ENCODE results near the gene SLC25A42. TPM values are rescaled to one million over a fixed set of nuclear protein-coding genes. Genes with fewer than 3 reads are reported as not detected.
A peak's percentile ranks its signal among the peaks of the same experiment; 100 is the strongest.

The SLC25A42 gene
- total and polyA plus RNA-seq, 2 of the 4 experiments (the other 2 are of a cell fraction) = 2.0 to 9.9 TPM

- no peak overlapping the region for H3K56ac ChIP-seq (ENCODE audit: extremely low read depth, insufficient read depth, low read length)
- H2BK5ac ChIP-seq (ENCODE audit: low read depth, low read length, poor library complexity, severe bottlenecking) = no peak overlapping the region
- no peak overlapping the region for H3K23ac ChIP-seq (ENCODE audit: low read depth, low read length)
- H3K27ac ChIP-seq (ENCODE audit: insufficient read depth, low read length) = no peak overlapping the region
- ChIA-PET CTCF (interaction anchor here (1.5 kb wide), 1 partner anchor 27 kb away, joined by 12 read pairs; no protein-coding TSS in a partner anchor), POLR2A (ENCODE audit: unreplicated experiment) (no interaction called here)
- intact Hi-C loops (cut with micrococcal nuclease) = loop anchor here (1.0 to 10.0 kb wide), 2 partner anchors 28 to 178 kb away; partner anchors contain the start of genes MAU2 and SUGP1
- BruUV-seq (replicated peaks) = no TSS peak
- H4K91ac ChIP-seq (ENCODE audit: insufficient read depth, low read depth, low read length) = no peak overlapping the region
- no peak overlapping the region for H2BK120ac ChIP-seq (ENCODE audit: low read depth, low read length)
- no peak overlapping the region for H4K5ac ChIP-seq (ENCODE audit: low read depth, low read length)
- H2AFZ ChIP-seq (replicated peaks; ENCODE audit: low read length, poor library complexity) = peak overlapping the region; percentile 63
- H3K14ac ChIP-seq (replicated peaks; ENCODE audit: low read depth, low read length) = no peak overlapping the region
- H2BK15ac ChIP-seq (ENCODE audit: low read depth, low read length) = no peak overlapping the region
- no peaks in the 10 kb centered on the region for H3K9me3 ChIP-seq (ENCODE audit: control insufficient read depth, insufficient read depth, low read length)
- no CpG with 5 or more reads among the region's 7 CpGs for WGBS, 2 experiments (ENCODE audit: extremely low coverage in 2 of 2, insufficient read length in 1 of 2)
- no peak overlapping the region for H4K8ac ChIP-seq (ENCODE audit: low read depth in 2 of 2, low read length in 2 of 2)
- H3K4ac ChIP-seq (ENCODE audit: low read depth, low read length) = no peak overlapping the region
- H2AK5ac ChIP-seq (ENCODE audit: low read depth, low read length) = no peak overlapping the region
- DNase-seq (no peak), ATAC-seq (ENCODE audit: low read depth) (no peak)
- no peak overlapping the region for H3K9ac ChIP-seq (ENCODE audit: low read depth, low read length)
- H3K27me3 ChIP-seq (ENCODE audit: control insufficient read depth, insufficient read depth, low read length) = no peaks in the 10 kb centered on the region
- no peak overlapping the region for H3K4me2 ChIP-seq (ENCODE audit: low read depth, low read length)
- peaks cover 12% of the 10 kb centered on the region for H3K36me3 ChIP-seq (ENCODE audit: control insufficient read depth, insufficient read depth, low read length)
- H3K79me1 ChIP-seq (ENCODE audit: low read depth in 1 of 2, low read length in 2 of 2) = no peaks in the 10 kb centered on the region
- no peak overlapping the region for H3K18ac ChIP-seq (ENCODE audit: low read depth, low read length)
- no peaks in the 10 kb centered on the region for H4K20me1 ChIP-seq (ENCODE audit: insufficient read depth, low read length)
- H3K4me3 ChIP-seq (ENCODE audit: insufficient read depth, low read depth, low read length) = no peak overlapping the region
- TF ChIP-seq ELK1 (IDR thresholded peaks at IDR 0.05; ENCODE audit: borderline replicate concordance, low read depth, low read length) (no peak), POLR2A (IDR thresholded peaks at IDR 0.05; ENCODE audit: low read depth, low read length) (no peak), CEBPB (IDR thresholded peaks at IDR 0.05; ENCODE audit: low read depth, low read length) (no peak), FOS (IDR thresholded peaks at IDR 0.05; ENCODE audit: low read depth, low read length) (no peak), CHD1 (IDR thresholded peaks at IDR 0.05; ENCODE audit: low read depth, low read length) (no peak), MAFK (IDR thresholded peaks at IDR 0.05; ENCODE audit: low read depth, low read length) (no peak), MAZ (IDR thresholded peaks at IDR 0.05; ENCODE audit: borderline replicate concordance, low read depth, low read length) (no peak), RFX5 (IDR thresholded peaks at IDR 0.05; ENCODE audit: low read depth, low read length) (no peak), MXI1 (IDR thresholded peaks at IDR 0.05; ENCODE audit: borderline replicate concordance, low read depth, low read length) (no peak), RCOR1 (IDR thresholded peaks at IDR 0.05; ENCODE audit: insufficient replicate concordance, low read length) (no peak), RAD21 (IDR thresholded peaks at IDR 0.05; ENCODE audit: low read length) (no peak), SMC3 (IDR thresholded peaks at IDR 0.05; ENCODE audit: low read depth, low read length) (no peak), CTCF (conservative IDR thresholded peaks at IDR 0.05; ENCODE audit: low read depth, low read length) (no peak), NFE2L2 (IDR thresholded peaks at IDR 0.05; ENCODE audit: low read depth, low read length) (no peak), BHLHE40 (IDR thresholded peaks at IDR 0.05; ENCODE audit: low read depth, low read length) (no peak)
- TF ChIP-seq, protein P1, sequence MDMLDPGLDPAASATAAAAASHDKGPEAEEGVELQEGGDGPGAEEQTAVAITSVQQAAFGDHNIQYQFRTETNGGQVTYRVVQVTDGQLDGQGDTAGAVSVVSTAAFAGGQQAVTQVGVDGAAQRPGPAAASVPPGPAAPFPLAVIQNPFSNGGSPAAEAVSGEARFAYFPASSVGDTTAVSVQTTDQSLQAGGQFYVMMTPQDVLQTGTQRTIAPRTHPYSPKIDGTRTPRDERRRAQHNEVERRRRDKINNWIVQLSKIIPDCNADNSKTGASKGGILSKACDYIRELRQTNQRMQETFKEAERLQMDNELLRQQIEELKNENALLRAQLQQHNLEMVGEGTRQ (IDR thresholded peaks at IDR 0.05; ENCODE audit: low read depth, low read length) = no peak
- no peak overlapping the region for H2BK20ac ChIP-seq (ENCODE audit: low read depth, low read length)
- H3K9me1 ChIP-seq (ENCODE audit: insufficient read depth, low read length) = no peaks in the 10 kb centered on the region
- peak overlapping the region; percentile 55 for H2AK9ac ChIP-seq (replicated peaks; ENCODE audit: low read depth, low read length, poor library complexity)
- dilution Hi-C loops (cut with HindIII; ENCODE audit: low sequenced_read_pairs, unreplicated experiment) = no loop called here
- H3K4me1 ChIP-seq (ENCODE audit: control insufficient read depth, insufficient read depth, low read length) = peaks cover 2% of the 10 kb centered on the region; the same call in 1 of the 2 replicates
- in situ Hi-C loops (cut with MboI; ENCODE audit: low sequenced_read_pairs) = no loop called here
These were observed 83.1 kb downstream of the SLC25A42 start for GRCh38 chr19:19146865-19147264.
